Sigmoid colon (tissue), 7 donors: ENCODE results near the gene KIF26A. TPM values are rescaled to one million over a fixed set of nuclear protein-coding genes. Genes with fewer than 3 reads are reported as not detected.

Source experiments
- DNase-seq: peaks from one replicate; pipeline ENCODE4 v3.0.0-alpha.2; 2019
- H3K27ac ChIP-seq, 4 donors: fragments of 200-600 bp; sonication (generic); one replicate each; pipeline ENCODE4 v1.5.1; 2016 to 2019; ENCODE audit warnings: mild to moderate bottlenecking in 1 of 4
- H3K27me3 ChIP-seq, 3 donors: fragments of 200-600 bp; sonication (generic); one replicate each; pipeline ENCODE4 v1.5.1; 2019; ENCODE audit warnings: mild to moderate bottlenecking in 1 of 3
- H3K36me3 ChIP-seq, 4 donors: fragments of 200-600 bp; sonication (generic); one replicate each; pipeline ENCODE4 v1.5.1; 2016 to 2019
- H3K4me1 ChIP-seq, 4 donors: fragments of 200-600 bp; sonication (generic); one replicate each; pipeline ENCODE4 v1.5.1; 2017 to 2019
- H3K4me3 ChIP-seq, 4 donors: fragments of 200-600 bp; sonication (generic); one replicate each; pipeline ENCODE4 v1.5.1; 2017 to 2019; ENCODE audit warnings: mild to moderate bottlenecking in 2 of 4, moderate library complexity in 1 of 4
- H3K9me3 ChIP-seq, 4 donors: fragments of 200-600 bp in 3 of 4; sonication (generic) in 3 of 4; one replicate each; pipeline versions ENCODE4 v1.5.1 to v1.6.1; 2013 to 2019
- CTCF ChIP-seq, 4 experiments: fragments of 450-650 bp in 3 of 4; fragments of 200-600 bp in 1 of 4; IDR thresholded peaks; one replicate each; pipeline ENCODE4 v1.5.1; 2016 to 2019; ENCODE audit warnings: antibody characterized with exemption in 4 of 4, mild to moderate bottlenecking in 3 of 4, moderate library complexity in 2 of 4
- EP300 ChIP-seq, 4 donors: sonication (generic); formaldehyde crosslinking; IDR thresholded peaks; one replicate each; pipeline ENCODE4 v1.6.1; 2017; ENCODE audit warnings: antibody characterized with exemption in 4 of 4
- POLR2A ChIP-seq, 2 donors: fragments of 450-650 bp; IDR thresholded peaks; one replicate each; pipeline ENCODE4 v1.6.1; 2016; ENCODE audit warnings: antibody characterized with exemption in 2 of 2, mild to moderate bottlenecking in 2 of 2, moderate library complexity in 2 of 2
- POLR2AphosphoS5 ChIP-seq, 4 donors: sonication (generic); formaldehyde crosslinking; IDR thresholded peaks; one replicate each; pipeline ENCODE4 v1.6.1; 2017; ENCODE audit warnings: antibody characterized with exemption in 4 of 4
- WGBS, 2 donors: extraction: QIAGEN DNeasy Blood & Tissue Kit; methylation state at CpG; one replicate each; pipeline ENCODE4 v1.1.7; 2013; 5-methylcytosine and 5-hydroxymethylcytosine counted together
- intact Hi-C: fragments of 100-400 bp; cut with DNase I; formaldehyde crosslinking; loops from one replicate; pipeline ENCODE4 v1.15.1; 2023
- polyA plus RNA-seq, 3 donors: library from polyadenylated mRNA; stranded (reverse); fragments of 200-250 nt; gene quantifications; one replicate each; pipeline ENCODE4 v1.2.3, GENCODE V29; 2013
- total RNA-seq, 4 donors: library from RNA; depleted of rRNA; stranded (reverse); fragments of >200 nt; gene quantifications; one replicate each; pipeline ENCODE4 v1.1.0, GENCODE V29; 2016
- donor health status: healthy with polysubstance abuse.
- donor health status: Bipolar disorder and iron deficiency.
- donor health status: healthy.

The KIF26A gene
- total and polyA plus RNA-seq, 7 donors = 0.60 to 4.2 (median 2.1) TPM

- Histone ChIP-seq H3K4me1 (no peaks in the 10 kb centered on the region), H3K27ac (no peak overlapping the region), H3K9me3 (no peaks in the 10 kb centered on the region), H3K36me3 (no peaks in the 10 kb centered on the region), H3K4me3 (no peak overlapping the region), H3K27me3 (no peaks in the 10 kb centered on the region)
- intact Hi-C loops = no loop called here
- no peak for DNase-seq
- WGBS, 2 donors = 94% methylated on average over 25 of the region's 25 CpGs
- no peak for TF ChIP-seq EP300 (IDR thresholded peaks at IDR 0.05)
- TF ChIP-seq POLR2A (IDR thresholded peaks at IDR 0.05) = no peak
- TF ChIP-seq POLR2AphosphoS5 (IDR thresholded peaks at IDR 0.05) = no peak
- no peak for TF ChIP-seq CTCF (IDR thresholded peaks at IDR 0.05)
Measured at GRCh38 chr14:104176611-104177010, 38.2 kb downstream of the KIF26A start.

- Histone ChIP-seq H3K36me3 (no peaks in the 10 kb centered on the region), H3K4me3 (no peak overlapping the region), H3K27me3 (no peaks in the 10 kb centered on the region), H3K4me1 (no peaks in the 10 kb centered on the region), H3K27ac (no peak overlapping the region), H3K9me3 (no peaks in the 10 kb centered on the region)
- intact Hi-C loops = no loop called here
- TF ChIP-seq POLR2A (IDR thresholded peaks at IDR 0.05) = no peak
- no peak for TF ChIP-seq CTCF (IDR thresholded peaks at IDR 0.05)
- no peak for TF ChIP-seq POLR2AphosphoS5 (IDR thresholded peaks at IDR 0.05)
- no peak for TF ChIP-seq EP300 (IDR thresholded peaks at IDR 0.05)
- WGBS, 2 donors = 95 to 96% methylated on average over 38 of the region's 38 CpGs
- DNase-seq = no peak
Measured at GRCh38 chr14:104177411-104177810, 39.0 kb downstream of the KIF26A start.

GRCh38 chr14:104178279-104178678 is 39.9 kb downstream of the KIF26A start:
- no peaks in the 10 kb centered on the region for H3K4me1 ChIP-seq
- H3K4me3 ChIP-seq = no peak overlapping the region
- H3K36me3 ChIP-seq = no peaks in the 10 kb centered on the region
- WGBS, 2 donors = 83% methylated on average over 23 of the region's 23 CpGs
- no peaks in the 10 kb centered on the region for H3K9me3 ChIP-seq
- H3K27ac ChIP-seq = no peak overlapping the region
- DNase-seq = no peak
- H3K27me3 ChIP-seq = no peaks in the 10 kb centered on the region
- intact Hi-C loops = no loop called here
- TF ChIP-seq POLR2AphosphoS5 (IDR thresholded peaks at IDR 0.05) = no peak
- TF ChIP-seq CTCF (IDR thresholded peaks at IDR 0.05) = no peak
- no peak for TF ChIP-seq EP300 (IDR thresholded peaks at IDR 0.05)
- TF ChIP-seq POLR2A (IDR thresholded peaks at IDR 0.05) = no peak

- intact Hi-C loops = no loop called here
- H3K27ac ChIP-seq = no peak overlapping the region
- 80 to 89% methylated on average over 21 of the region's 21 CpGs for WGBS, 2 donors
Measured at GRCh38 chr14:104179126-104179525, 40.7 kb downstream of the KIF26A start.

More at GRCh38 chr14:104179126-104179525, 40.7 kb downstream of the KIF26A start:
- Histone ChIP-seq H3K36me3 (no peaks in the 10 kb centered on the region), H3K9me3 (no peaks in the 10 kb centered on the region), H3K27me3 (no peaks in the 10 kb centered on the region), H3K4me3 (no peak overlapping the region), H3K4me1 (no peaks in the 10 kb centered on the region)
- no peak for DNase-seq
- TF ChIP-seq POLR2A (IDR thresholded peaks at IDR 0.05) (no peak), CTCF (IDR thresholded peaks at IDR 0.05) (no peak), EP300 (IDR thresholded peaks at IDR 0.05) (no peak), POLR2AphosphoS5 (IDR thresholded peaks at IDR 0.05) (no peak)
